SK-N-MC (cell line): ENCODE measurements around the gene PEBP1.

ENCODE experiments used
- EZH2 ChIP-seq: fragments of 200-600 bp; sonication (generic); IDR thresholded peaks from one replicate; pipeline ENCODE4 v1.6.1; 2017; ENCODE audit warnings: antibody characterized with exemption
- FOXP2 ChIP-seq: optimal IDR thresholded peaks from 2 replicates; pipeline ENCODE3; 2011; ENCODE audit warnings: mild to moderate bottlenecking, moderate library complexity; ENCODE audit not compliant: insufficient read depth; ENCODE audit errors: extremely low read length, control extremely low read depth
- POLR2AphosphoS5 ChIP-seq: IDR thresholded peaks from 2 replicates; pipeline ENCODE4 v1.6.1; 2012; ENCODE audit warnings: mild to moderate bottlenecking, low read depth, low read length, borderline replicate concordance

GRCh38 chr12:118145113-118145797 is 9.3 kb downstream of the PEBP1 start:
- TF ChIP-seq POLR2AphosphoS5 (no peak), FOXP2 (no peak), EZH2 (no peak)
